Testis (tissue), 2 donors: ENCODE measurements around the gene AFM.

ENCODE experiments used
- POLR2A ChIP-seq: fragments of 450-650 bp; IDR thresholded peaks from one replicate; pipeline ENCODE4 v1.6.1; 2017; ENCODE audit warnings: antibody characterized with exemption, mild to moderate bottlenecking, moderate library complexity
- TF ChIP-seq, protein P1 (sequence below), 3 experiments: fragments of 450-650 bp in 2 of 3; fragments of 200-600 bp in 1 of 3; sonication (generic) in 1 of 3; IDR thresholded peaks; one replicate each; pipeline ENCODE4 v1.5.1; 2016 to 2019; ENCODE audit warnings: antibody characterized with exemption in 3 of 3, mild to moderate bottlenecking in 2 of 3, moderate library complexity in 1 of 3

DNA sequence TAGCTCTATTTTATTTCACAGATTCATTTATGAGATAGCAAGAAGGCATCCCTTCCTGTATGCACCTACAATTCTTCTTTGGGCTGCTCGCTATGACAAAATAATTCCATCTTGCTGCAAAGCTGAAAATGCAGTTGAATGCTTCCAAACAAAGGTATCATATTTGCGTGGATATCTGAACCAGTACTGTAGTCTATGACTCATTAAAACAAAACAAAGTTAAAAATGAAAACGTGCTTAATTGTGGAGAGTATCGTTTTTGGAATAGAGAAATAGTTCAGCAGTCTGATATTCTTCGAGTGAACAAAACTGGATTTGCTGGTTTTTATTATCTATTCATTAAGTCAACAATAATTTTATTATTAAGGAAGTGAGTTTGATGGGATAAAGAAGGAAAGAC lies 39.3 kb upstream of the AFM start:
- TF ChIP-seq, protein P1, sequence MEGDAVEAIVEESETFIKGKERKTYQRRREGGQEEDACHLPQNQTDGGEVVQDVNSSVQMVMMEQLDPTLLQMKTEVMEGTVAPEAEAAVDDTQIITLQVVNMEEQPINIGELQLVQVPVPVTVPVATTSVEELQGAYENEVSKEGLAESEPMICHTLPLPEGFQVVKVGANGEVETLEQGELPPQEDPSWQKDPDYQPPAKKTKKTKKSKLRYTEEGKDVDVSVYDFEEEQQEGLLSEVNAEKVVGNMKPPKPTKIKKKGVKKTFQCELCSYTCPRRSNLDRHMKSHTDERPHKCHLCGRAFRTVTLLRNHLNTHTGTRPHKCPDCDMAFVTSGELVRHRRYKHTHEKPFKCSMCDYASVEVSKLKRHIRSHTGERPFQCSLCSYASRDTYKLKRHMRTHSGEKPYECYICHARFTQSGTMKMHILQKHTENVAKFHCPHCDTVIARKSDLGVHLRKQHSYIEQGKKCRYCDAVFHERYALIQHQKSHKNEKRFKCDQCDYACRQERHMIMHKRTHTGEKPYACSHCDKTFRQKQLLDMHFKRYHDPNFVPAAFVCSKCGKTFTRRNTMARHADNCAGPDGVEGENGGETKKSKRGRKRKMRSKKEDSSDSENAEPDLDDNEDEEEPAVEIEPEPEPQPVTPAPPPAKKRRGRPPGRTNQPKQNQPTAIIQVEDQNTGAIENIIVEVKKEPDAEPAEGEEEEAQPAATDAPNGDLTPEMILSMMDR (IDR thresholded peaks at IDR 0.05) = no peak
- no peak for TF ChIP-seq POLR2A
